Ecto neural progenitor cell (in vitro differentiated cells): Measurements from ENCODE around the gene MARCHF10.
"Not testable (repeated sequence)": the region's sequence is repeated elsewhere in the genome, so short reads cannot be mapped to it uniquely, and the experiment has no call there.

Source experiments
- DNase-seq: peaks from one replicate; pipeline ENCODE4 v3.0.0-alpha.2; 2018; ENCODE audit warnings: low spot score

Gene MARCHF10

DNA sequence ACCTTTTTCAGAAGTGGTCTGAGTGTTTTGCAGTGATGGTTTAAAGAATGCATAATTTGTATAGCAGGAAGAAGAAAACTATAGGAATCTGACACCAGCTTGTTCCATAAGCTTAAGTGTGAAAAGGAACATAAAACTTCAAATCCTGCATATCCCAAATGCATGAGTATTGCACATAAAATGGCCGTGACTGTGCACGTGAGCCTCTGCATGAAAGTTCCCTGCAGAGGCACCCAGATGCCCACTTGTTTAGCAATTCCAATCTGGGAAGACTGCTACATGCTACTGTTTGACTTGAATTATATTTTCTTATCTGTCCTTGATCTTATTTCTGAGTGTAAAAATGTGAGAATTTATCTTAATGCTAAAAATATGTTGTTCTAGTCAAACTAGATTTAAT lies 21.5 kb downstream of the MARCHF10 start:
- DNase-seq, result no peak

DNA sequence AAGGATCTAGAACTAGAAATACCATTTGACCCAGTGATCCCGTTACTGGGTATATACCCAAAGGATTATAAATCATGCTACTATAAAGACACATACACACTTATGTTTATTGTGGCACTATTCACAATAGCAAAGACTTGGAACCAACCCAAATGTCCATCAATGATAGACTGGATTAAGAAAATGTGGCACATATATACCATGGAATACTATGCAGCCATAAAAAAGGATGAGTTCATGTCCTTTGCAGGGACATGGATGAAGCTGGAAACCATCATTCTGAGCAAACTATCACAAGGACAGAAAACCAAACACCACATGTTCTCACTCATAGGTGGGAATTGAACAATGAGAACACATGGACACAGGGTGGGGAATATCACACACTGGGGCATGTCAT lies 22.1 kb downstream of the MARCHF10 start:
- DNase-seq, result not testable (repeated sequence)

DNA sequence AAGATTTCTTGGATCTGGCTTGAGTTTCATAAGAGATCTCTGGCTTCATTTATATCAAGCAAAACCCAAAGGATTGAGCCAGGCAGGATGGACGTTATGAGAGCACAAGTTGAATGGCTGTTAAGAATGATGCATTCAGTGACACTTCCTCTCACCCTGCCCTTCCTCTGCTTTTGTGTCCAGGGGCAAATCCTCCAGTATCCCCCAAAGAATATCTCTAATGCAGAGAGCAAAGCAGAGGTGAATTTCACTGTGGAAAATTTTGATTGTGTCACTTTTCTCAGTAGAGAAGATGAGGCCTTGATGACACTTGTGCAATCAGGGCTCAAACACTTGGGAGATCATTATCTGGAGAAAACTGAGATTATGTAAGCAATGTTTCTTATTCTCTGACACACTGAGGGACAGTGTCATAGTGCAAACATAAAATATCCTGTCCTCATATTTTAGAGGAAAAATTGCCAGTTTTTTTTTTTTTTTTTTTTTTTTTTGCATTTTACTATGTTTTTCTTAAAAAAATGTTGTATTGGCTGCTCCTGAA lies 25.3 kb downstream of the MARCHF10 start:
- DNase-seq, result no peak

DNA sequence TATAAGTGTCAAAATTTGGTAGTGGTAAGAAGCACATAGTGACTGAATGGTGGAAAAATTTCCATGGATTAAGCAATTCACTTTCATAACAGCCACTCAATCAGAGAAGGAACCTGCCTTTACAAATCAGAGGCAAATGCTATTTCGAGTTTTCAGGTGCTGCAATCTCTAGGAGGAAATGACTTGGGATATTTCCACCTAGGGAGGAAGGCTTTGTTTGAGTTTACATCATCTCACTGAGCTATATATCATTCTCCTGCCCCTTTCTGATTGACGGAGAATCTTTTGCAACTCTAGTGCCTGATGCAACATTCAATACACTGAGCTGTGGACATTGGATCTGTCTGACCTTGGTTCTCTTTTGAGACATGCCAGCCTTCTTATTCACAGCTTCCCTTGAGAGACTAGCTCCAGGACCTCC lies 26.3 kb downstream of the MARCHF10 start:
- no peak for DNase-seq

DNA sequence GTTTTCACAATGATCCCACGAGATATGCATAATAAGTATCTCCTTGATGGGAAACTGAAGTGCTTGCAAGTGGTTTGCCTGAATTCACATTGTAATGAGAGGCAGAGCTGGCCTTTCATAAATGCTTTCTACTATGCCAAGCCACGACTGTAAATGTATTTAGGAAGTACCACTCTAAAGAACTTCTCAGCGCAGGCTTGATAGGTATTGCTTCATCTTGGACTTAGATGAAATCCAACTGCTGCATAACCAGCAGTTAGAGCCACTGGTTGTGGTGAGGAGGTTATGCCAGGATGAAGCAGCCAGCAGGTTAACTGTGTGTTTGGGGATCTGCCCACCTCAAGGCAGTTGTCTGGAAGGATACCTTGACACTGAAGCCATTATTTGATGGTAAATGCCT lies 26.8 kb downstream of the MARCHF10 start:
- DNase-seq, result no peak

DNA sequence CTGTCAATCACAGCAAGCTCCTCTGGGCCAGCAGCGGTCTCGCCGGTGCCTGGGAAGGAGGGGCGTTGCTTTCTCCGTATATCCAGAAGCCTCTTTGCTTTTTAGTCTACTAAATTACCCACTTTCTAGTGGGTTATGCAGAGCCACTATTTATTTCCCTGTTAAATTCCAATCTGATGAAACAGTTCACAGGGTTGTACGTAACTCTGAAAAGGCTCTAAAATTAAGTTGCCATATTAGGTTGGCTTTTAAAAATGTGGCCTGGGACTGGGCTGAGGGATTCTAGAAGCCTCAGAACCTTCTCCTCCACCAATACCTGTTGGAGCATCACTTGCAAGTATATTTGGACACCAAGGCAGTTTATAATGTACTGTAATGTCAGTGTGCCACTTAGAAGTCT lies 27.2 kb downstream of the MARCHF10 start:
- DNase-seq, result no peak

DNA sequence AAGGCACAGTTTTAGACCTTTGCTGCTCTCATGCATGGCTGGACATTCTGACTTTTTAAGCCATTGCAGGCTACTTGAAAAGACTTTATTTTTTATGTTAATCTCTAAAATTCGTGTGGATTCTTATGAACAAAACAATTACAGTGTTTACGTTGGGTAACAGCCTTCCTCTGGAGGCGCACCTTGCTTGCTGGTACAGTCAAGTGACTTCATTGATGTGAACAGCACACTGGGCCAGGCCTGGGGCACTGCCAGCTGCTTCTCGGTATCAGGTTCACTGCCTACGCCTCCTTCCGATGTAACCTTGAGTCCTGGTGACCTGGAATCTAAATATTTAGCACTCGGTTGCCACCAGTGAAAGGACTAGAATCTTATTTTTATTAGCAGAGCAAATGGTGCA lies 27.8 kb downstream of the MARCHF10 start:
- no peak for DNase-seq

DNA sequence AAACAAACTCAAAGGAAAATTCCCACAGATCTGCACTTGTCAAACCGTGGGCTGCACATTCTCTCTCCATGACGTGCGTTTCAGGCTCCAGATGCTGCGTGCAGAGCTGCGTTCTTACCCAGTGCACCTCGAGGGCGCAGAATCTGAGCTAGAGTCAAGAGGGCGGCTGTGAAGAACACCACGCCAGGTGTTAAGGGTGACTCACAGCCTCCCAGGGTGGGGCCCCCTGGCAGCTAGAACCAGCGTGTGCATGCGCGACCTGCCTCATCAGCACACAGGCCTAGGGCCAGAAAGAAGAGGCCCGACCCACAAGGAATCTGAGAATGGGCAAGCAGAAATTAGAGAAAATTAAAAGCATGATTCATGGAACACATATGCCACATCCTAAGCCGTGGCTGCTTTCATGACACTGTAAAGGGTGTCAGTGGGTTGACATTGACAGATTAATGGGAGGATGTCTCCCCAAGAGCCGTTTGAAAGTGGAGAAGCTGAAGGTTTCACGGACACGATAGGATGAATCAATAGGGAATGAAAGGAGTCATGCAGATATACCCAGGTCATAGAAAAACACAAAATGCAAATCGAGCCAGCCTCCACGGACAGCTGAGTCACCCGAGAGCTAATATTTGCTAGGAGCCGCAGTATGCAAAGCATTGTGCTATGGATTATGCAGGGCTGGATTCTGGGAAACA lies 29.0 kb downstream of the MARCHF10 start:
- DNase-seq, result no peak

DNA sequence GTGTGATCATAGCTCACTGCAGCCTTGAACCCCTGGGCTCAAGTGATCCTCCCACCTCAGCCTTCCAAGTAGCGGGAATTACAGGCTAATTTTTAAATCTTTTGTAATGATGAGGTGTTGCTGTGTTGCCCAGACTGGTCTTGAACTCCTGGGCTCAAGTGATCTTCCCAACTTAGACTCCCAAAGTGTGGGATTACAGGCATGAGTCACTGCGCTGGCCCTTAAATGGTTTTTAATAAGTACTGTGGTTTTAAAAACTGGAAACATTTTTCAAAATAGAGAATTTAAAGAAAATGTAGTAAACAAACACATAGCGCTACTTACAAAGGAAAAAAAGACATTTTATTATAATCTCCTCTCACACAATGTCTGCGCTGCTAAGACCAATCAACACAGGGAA lies 32.2 kb downstream of the MARCHF10 start:
- DNase-seq, result no peak

DNA sequence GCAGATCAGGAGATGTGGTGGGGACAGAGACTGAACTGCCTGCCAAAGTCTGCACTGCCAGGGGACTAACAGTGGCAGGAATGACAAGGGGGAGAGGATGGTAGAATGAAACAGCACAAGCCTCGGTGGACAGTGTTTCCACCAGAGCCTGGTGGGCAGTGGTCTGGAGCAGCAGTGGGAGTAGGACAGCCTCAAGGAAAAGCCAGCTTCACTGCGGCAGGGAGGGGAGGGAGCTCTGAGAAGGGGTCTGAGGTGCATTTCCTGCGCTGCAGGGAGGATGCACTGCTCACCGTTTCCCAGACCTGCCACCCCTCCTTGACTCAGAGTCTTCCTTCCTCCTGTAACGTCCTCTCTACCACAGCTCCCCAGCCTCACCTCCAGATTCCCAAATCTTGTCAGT lies 33.8 kb downstream of the MARCHF10 start:
- no peak for DNase-seq

DNA sequence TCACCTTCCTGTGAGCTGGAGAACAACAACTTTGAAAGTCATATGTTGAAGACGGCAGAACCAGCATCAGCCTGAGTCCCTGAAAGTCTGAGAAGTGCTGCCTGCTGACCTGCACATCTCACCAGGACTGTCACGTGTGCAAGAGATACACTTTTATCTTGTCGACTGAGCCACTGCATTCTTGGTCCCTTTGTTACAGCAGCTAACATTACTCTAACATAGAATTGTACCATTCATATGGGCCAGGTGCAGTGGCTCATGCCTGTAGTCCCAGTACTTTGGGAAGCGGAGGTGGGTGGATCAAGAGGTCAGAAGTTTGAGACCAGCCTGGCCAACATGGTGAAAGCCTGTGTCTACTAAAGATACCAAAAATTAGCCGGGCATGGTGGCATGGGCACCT lies 40.1 kb downstream of the MARCHF10 start:
- DNase-seq, result no peak

DNA sequence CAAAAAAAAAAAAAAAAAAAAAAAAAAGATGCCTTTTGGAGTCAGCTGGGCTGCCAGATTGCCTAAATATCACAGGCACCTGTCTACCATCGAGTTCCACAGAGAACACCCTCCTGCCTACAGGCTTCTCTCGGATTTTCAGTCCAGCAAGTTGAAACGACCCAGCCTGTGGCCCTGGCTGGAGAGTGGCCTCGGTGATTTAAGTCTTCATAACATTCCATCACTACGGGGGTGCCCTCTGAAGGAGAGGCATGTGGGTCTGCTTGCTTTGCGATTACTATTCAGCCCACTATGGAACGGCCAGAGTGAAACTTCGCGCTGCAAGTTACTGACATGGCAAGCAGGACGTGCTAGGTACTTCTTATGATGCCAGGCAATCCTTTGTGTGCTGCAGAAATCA lies 42.8 kb downstream of the MARCHF10 start:
- no peak for DNase-seq

DNA sequence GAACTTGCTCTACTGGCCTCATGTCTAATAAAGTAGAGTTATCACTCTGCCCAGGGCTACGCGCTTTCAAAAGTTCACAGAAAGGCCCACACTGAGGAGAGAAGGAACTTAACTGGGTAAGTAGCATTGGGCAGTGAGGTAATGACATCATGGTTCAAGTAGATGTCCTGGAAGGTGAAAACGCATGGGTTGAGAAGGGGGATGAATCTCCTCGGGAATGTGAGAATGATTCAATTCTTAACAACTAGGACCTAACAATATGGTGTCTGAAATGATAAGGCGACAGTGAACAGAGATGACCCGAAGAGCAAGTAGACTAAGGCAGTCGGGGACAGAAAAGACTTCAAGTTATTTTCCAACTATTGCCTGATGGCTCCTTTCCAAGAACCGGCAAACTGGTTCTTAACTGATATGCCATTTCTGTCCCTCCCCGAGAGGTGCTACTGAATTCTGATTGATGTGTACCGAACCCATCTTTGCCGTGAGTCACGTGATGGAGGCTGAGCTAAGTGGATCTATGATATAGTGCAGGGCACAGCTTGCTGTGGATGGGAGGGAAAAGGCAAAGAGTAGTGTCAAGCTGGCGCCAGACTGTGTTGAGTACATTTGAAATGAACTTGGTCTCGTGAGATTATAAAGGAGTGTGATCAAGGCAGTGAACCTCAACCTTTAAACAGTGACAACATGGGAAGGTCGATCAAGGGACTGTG lies 44.1 kb downstream of the MARCHF10 start:
- no peak for DNase-seq

DNA sequence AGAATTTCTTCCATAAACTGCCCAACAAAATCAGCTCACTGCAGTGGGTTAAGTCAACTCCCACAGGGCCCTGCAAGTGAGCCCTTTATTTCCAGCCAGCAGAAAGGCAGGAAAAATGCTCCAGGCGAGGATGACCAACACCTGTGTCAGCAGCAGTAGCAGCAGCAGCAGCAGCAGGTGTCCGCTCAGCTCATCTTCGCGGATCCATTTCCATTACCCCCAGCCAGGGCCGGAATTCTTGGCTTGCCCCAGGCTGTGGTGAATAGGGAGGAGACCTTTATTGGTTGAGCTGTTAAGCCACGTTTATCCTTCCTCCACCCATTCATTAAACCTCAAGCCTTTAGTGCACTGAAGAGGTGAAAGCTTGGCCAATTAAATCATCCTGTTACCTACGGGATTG lies 46.2 kb downstream of the MARCHF10 start:
- DNase-seq, result peak; percentile 82

DNA sequence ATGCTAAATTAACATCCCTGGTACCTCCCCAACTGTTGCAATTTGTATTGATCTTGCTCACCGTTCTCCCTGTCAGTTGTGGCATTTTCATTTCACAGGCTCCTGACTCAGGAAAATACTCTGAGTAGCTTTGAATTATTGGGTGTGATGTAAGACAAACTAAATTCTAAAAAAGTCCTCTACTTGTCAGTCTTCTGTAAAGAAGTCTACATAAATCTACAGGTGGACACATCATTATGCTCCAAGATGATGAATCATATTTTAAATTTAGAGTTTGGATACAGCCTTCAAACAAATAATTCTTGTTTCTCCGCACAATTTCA lies 47.2 kb downstream of the MARCHF10 start:
- DNase-seq, result no peak

DNA sequence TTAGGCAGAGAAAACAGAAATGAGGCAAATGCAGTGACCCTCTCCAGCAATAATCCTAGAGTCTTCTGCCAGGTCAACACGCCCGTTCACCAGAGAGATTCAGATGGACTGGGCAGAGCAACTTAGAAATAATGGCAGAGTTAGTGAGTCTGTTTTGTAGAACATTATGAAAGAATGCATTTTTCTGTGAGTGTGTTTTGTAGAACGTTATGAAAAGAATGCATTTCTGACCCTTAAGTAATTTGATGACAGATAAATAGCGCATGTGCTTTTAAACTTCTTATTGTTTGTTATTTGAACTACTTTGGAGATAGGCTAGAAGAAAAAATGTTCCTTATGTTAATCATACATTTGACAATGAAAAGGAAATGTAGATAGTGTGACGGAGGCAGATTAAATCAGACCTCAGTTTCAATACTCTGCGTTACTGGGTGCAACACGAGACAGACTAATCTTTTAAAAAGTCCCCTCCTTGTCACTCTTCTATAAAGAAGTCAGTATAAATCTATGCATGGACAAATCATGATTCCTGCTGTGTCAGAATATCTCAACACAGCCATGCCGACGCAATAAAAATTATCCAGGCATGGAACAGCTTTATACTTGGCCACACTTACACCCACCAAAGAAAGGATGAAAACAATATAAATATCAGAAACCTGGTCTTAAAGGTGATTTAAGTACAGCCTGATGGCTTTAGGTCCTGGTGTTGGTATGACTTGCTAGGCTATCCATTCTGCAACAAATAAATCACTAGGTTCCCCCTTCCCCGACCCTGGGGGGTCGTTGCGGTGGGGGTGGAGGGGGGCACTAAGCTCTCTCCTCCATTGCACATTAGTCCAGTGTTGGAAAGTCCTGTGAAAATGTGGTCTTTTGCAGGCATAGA lies 47.8 kb downstream of the MARCHF10 start:
- no peak for DNase-seq

DNA sequence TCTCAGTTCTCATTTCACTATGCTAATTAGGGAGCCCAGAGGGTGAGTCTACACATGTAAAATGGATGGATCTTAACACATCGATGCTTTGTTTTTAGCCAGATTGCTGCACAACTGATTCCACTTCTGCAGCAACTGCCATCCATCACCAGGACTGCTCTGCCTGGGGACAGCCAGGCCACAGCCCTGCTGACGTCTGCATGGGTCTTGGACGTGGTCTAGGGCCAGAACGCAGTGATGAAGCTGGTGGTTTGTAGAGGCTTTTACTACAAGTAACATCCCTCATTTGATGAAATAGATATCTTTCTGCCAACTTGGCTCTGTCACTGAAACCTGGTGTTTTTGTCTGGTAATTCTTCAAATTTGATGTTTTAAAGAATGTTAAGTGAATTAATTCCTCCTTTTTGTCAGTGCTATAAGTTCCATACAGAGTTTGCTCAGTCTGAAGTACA lies 50.6 kb downstream of the MARCHF10 start:
- no peak for DNase-seq

DNA sequence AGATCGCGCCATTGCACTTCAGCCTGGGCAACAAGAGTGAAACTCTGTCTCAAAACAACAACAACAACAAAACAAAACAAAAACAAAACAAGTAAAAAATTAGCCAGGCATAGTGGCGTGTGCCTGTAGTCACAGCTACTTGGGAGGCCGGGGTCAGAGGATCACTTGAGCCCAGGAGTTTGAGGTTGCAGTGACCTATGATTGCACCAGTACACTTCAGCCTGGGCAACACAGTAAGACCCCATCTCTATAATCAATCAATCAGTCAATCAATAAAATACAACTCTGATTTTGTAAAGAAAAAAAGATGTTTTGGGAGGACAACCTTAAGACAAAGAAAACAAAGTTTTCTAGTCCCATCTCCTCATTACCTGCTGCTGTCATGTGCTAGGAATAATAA lies 51.9 kb downstream of the MARCHF10 start:
- DNase-seq, result no peak

DNA sequence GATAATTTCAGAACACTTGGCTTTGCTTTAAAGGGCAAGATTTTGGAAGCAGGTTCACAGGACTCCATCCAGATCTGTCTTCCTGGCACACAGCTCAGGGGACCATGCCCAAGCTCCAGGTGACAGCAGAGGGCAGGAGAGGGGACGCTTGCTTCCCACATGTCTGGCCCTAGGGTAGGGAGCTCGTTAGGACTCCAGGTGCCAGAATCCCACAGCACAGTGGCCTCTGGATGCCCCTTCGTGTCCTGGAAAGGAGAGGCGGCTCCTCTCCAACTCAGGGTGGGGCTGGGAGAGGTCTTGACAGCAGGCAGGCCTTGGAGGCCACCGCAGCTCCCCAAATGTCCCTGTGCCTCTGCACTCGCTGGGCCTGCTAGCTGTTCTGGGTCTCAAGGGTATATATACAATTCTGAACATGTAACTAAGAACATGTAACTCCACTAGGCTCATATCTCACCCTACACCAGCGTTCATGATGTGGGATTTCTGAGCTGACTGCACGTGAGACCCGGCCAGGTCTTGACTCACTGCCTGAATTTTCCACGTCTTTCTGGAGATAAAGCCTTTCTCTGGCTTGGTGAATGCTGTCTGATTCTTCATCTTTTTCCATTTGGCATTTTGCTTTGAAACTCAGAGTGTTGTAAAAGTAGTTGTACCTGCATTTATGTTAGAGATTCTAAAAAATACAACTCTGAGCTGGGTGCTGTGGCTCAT lies 52.8 kb downstream of the MARCHF10 start:
- no peak for DNase-seq

DNA sequence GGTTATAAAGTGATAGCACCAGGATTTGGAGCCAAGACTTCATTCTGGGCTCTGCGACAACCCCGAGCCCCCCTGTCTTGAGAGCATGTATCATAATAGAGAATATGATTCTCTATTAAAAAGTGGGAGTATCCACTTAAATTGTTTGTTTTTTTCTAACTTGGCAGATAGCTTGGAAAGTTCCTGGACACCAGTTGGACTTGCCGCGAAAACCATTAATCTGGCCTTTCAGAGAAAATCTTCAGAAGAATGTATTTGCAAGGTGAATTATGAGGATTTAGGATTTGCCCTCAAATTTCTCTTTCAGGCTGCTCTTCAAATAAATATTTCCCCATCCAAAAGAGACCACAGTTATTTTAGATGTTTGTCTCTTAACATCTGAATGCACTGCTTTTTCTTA lies 53.5 kb downstream of the MARCHF10 start:
- no peak for DNase-seq

DNA sequence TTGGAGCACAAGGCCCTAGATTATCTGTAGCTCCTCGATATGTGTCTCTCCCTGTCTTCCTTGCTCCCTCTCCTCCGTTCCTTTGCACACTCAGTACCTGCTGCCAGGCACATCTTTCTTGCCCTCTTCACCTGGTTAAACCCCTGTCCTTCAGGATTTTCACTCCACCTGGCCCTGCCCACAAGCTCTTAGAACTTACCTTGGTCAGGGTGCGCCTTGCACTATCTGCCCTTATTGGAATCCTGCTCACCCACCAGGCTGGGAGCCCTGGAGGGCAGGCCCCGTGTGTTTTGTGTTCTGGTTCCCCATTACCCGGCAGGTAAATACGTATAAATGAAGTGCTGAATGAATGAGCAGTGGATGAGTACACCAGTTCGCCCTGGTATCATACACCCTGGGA lies 54.6 kb downstream of the MARCHF10 start:
- no peak for DNase-seq

DNA sequence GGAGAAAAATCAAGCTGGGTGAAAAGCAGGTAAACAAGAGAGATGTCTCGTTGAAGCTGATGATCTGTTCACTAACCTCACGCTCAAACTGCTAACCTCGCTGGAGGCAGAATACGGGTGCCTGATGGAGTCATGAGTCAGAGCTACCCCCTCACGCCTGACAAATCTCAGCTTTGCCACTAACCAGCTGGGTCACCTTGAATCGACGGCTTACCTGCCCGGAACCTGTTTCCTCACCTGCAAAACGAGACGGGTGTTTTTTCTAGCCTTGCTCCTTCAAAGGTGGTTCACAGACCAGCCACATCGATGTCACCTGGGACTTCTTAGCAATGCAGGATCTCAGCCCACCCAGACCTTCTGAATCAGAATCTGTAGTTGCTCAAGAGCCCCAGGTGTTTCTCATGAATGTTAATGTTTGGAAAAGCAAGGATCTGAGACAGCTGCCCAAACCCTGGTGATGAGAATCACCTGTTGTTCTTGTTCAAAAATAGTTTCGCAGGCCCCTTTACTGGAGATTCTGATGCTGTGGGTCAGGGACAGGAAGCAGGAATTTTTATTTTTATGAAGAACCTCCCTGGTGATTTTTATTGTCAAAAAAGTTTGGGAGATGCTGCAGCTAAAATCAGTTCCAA lies 56.9 kb downstream of the MARCHF10 start:
- DNase-seq, result no peak
